Activated CD4-positive, alpha-beta T cell treated with anti-CD3 and anti-CD28 coated beads, Interleukin-2, amount 50 U/mL, for 1 hour (primary cell): ENCODE data around the gene MYO5A.

Source experiments
- DNase-seq: peaks from one replicate; pipeline ENCODE4 v3.0.0-alpha.2; 2020

MYO5A gene

DNA sequence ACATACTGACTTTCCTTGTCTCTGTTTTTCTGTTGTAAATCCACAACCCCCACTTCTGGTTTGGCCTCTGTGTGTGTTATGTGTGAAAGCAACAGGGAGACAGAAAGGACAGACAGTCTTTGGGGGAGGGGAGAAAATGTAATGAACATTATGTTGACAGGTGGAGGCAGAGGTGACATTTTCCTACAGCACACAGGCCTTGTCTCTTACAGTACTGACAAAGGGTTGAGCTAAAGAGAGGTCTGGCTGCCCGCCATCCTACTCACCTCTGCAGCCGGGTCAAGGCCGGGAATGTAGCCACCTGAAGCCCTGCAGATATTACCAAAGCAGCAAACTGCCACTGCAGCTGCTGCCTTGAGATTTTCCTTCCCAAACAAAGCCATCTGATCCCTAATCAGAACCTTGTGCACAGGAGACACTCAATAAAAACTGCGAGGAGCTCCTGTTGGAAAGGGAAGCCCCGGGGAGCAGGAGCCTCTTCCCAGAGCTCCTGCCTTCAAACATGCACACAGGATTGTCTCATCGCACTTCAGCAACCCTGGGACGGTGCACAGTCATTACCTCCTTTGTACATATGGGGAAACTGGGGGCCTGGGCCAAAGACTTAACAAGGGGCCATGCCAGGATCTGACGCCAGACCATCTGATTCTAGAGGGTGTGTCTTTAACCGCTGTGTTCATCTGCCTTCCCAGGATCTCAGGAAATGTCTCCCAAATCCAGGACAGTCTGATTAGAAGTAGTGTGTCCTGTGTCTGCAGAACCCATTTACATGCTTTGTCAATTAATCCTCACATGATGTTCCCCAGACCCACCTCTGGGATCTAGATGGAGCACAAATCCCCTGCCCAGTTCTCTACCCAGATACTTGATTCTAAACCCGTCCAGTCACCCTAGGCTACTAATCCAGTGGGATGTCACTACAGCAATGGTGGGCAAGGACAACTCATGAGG, 247.3 kb downstream of the MYO5A start:
- DNase-seq = no peak

DNA sequence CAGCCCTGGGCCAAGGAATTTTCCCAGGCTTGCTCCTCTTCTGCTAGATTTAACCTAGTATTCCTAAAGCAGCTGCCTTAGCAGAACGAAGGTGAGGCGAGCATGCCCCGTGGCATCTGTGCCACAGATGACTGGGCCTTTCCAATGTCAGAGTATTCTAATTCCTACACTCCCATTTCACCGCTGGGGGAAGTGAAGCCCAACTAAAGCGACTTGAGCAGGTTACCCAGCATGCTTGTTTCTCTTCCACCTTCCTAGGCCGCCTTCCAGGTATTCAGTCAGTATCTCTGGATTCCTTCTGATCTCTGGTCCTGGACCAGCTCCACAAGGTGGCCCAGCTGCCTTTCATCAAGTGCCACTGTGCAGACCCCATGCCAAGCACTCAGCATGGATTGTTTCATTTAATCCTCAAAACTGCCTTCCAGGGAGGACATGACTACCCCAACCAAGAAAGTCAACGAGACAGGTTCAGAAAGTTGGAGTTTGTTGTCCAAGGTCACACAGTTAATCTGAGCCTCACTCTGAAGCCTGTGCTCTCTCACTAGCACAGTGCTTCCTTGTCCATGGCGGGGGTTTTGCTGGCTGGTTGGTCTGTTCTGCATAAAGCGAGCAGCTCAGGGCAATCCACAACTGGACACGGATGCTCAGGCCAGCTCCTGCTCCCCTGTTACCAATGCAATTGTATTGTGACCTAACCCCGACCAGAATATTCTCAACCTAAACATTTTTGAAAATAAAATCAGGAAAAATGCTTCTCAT, 248.2 kb downstream of the MYO5A start:
- no peak for DNase-seq

DNA sequence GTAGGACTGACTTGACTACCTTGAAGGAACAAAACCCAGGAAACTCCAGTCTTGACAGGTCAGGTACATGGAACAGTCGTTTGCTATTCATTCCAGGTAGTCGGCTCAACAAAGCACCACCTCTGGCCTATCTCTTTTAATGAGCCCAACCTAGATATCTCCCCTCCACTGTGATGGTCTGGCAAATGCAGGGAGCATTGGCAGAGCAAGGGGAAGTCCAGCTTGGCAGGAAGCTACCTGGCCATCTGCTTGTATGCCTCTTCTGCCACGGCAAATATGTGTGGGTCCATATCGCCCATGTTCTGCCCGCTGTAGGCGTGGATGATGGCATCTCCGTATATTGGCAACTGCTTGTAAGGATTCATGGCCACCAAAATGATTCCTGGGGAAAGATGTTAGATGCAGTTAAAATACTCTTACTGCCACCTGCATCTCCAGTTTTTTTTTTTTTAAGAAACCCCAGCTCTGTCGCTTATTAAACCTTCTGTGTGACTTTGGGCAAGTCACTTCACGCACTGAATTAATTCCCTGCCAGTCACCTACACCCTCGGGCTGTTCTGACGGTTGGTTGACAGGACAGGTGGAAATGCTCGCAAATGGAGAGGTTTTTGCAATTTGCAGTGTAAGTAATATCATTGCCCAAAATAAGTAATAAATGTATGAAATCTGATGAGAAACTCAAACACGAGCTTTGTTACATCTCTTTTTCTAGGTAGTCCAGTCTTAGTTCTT, 249.9 kb downstream of the MYO5A start:
- DNase-seq = no peak

DNA sequence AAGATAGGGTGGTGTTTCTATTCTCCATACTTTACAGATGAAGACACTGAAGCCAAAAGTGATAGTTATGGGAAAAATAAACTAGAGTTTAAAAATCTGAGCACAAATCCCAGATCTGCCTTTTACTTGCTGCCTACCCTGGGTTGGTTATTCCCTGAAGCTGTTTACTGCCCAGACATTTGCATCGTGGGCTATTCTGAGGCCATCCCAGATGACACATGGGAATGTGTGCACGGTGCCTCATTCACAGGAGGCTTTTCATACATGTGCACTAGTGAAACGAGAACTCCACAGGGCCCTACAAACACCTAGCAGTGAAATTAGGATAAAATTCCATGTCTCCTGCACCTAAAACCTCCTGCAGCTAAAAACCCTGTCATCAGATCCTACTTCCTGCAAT, 250.5 kb downstream of the MYO5A start:
- DNase-seq = no peak

DNA sequence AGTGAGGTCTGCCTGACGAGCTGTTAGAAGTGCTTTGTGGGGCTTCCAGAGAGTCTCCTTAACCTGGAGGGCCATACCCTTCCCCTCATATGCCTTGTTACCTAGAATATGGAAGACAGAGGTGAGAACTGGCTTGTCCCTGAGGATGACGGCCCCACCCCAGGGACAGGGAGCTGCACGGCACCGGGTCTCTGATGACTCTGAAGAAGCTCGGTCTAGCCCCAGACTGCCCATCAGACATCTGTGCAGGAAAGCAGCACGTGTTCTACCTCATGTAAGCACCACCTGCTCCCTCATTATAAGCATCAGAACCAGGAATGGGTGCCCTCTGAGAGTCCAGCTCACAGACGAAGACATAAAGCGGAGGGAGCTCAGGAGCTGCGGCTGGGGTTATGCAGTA, 251.1 kb downstream of the MYO5A start:
- DNase-seq = no peak

DNA sequence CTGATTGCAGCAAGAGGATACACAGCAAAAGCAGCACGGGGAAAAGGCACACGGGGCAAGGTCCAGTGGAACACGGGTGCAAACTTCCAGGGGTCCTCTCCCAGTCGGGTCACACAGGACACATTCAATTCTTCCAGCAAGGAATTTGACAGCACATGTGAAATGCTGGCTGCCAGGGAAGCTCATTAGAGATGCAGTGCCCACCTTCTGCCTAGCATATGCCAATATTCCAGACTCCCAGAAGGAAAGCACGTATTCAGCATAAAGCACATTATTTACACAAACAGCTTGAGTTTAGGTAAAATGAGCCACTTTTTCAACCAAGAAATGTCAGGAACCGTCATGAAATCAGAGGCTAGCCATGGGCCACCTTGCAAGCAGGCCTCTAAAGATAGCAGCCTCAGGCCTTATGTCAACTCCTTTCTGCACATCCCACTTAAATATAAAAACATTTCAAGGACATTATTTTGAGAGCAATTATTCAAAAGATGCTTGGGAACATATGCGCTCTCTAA, 252.4 kb downstream of the MYO5A start:
- DNase-seq = no peak

DNA sequence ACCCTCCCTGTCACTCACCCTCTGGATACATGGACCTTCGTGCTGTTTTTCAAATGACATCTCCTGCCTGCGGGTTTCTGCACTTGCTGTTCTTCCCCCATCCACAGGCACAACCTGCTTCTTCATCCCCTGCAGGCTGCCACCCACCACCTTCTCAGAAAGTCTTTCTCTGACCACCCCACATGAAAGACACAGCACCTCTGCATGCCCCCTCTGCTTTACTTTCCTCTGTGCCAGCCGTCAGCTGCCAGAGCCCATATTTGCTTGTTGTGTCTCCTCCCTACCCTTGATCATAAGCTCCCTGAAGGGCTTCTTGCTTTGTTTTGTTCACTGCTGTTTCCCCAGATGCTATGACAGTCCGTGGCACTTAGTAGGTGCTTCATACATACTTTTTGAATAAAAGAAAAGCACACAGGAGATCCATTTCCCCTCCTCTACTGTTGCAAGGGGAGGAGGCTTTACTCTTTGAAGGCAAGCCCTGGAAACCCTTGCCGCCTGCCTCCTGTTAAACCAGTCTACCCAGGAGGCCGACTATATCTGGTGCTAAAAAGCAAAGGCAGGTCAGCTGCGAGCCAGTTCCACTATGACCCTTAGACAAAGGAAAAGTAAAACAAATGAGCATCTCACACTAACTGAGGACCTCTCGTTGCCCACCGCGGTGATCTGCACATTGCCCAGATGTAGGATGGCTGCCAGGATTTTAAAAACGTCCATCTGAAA, 265.0 kb downstream of the MYO5A start:
- DNase-seq = no peak

DNA sequence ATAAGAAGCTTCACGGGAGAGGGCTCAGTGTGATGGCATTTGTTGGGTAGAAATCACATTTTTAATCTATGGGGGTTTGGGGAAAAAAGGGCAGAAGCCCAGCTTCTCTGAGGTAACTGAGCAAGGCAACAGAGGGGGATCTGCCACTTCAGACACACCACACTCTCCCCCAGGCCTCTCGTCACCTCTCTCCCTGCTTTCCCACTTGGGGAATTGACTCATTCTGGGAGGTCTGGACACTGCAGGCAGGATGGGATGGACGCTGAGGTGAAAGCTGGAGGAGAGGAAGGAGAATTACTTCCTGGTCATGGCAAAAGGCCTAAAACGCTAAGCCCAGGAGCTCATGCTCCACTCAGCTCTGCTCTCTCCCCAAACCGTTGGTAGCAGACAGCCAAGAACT, 266.3 kb downstream of the MYO5A start:
- DNase-seq = no peak

DNA sequence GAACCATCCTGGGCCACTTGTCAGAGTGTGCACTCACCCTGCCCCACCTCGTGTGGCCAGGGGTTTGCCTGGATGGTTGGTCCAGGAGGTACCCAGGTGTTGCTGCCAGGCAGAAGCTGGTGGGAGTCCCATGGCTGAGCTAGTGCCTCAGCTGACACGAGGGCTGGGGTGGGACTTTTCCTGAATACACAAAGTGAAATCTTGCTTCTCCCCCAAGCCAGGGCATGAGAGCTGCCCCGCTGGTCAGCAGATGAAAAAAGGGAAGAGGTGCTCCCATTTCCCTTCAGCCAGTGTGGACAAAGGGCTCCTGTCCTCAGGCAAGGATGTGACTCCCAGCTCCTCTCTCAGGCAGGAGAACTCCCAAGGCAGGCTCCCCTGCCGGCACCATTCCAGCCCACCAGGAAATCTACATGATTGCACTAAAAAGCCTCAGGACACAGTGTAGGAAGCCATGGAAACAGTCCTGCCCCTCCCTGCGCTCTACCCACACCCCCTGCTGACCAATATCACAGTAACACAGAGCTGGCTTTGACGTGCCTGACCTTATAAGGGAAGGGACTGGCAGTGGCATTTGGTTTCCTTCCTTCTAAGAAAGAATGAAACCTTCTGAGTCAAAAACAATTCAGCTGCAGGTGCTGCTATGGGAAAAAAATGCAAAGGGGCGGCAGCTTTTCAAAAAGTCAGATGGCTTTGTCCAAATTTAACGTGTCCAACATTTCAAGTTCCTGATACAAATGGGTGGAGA, 267.0 kb downstream of the MYO5A start:
- peak; percentile 14 for DNase-seq

DNA sequence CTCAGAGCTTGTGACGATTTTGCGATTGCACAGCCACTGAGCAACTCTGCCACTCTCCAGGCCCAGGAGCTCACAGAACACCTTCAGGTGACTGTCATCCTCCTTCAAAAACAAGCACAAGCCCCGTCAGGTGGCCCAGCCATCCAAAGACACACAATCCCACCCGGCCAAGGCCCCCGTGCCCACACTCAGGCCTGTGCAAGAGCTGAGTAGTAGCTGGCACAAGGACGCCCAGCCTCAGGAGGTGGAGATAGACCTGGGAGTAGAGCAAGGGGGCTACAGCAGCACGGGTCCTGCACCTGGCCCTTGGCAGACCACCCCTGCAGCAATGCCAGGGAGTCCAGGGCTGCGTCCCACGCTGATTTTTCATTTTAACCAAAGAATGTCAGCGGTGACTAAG, 267.7 kb downstream of the MYO5A start:
- DNase-seq = no peak

DNA sequence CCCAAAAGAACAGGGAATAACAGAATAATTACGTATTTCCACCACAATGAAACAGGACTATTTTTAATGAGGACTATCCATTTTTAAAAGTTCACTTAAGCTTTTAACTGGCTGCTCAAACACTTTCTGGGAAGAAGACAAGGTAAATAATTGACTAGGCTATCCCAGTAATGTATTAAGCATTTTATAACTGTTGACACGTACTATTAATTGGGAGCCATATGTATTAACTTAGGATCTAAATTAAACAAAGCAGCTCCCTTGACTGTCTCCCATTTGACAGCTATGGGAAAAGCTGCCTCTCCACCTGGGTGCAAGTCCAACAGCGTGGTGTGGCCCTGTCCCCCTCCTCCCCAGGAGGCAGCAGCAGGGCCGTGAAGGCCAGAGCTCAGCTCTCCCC, 269.2 kb downstream of the MYO5A start:
- no peak for DNase-seq

DNA sequence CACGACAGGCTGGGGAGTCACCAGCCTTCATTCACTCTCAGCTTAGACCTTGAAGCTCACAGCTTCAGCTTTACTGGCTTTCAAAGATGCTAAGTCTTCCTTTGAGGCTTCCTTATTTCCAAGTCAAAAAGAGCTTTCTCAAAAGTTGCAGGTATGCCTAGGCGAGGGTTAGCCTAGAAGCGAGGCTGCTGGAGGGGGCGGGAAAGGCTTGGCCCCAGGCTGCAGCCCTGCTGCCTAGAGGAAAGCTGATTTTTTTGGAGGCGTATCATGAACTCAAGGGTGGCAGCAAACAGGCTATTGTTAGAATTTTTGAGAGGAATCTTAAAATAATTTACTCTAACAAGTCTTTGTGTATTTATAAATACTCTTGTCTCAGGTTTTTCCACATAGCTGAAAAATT, 270.2 kb downstream of the MYO5A start:
- DNase-seq = no peak

DNA sequence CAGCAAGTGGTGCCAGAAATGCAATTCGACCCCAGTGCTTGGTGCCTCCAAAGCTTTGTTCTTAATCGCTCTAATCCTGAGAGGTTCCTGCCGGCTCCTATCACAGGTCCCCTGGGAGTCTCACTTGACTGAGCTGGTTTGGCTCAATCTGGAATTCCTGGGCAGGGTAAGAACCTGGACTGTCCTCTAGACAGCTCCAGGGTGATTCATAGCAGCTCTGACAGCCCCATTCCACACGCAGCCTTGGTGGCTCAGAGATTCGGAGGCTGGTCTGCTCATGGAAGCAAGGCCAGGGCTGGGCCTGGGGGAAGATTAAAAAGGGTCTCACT, 271.0 kb downstream of the MYO5A start:
- no peak for DNase-seq
